Stimulated activated CD8-positive, alpha-beta memory T cell treated with anti-CD3 and anti-CD28 coated beads, Interleukin-15, amount 100 ng/mL, for 48 hours (primary cell): ENCODE results near the gene RPL38.
"Not testable (repeated sequence)": the region's sequence is repeated elsewhere in the genome, so short reads cannot be mapped to it uniquely, and the experiment has no call there.

Source experiments
- DNase-seq, 2 donors: peaks; one replicate each; pipeline ENCODE4 v3.0.0-alpha.2; 2020; ENCODE audit warnings: low read depth in 2 of 2

The RPL38 gene

GRCh38 chr17:74183411-74183810 is 20.1 kb upstream of the RPL38 start:
- no peak for DNase-seq

GRCh38 chr17:74185571-74186185 is 17.8 kb upstream of the RPL38 start:
- no peak for DNase-seq

GRCh38 chr17:74186498-74186897 is 17.0 kb upstream of the RPL38 start:
- no peak for DNase-seq

GRCh38 chr17:74187761-74188160 is 15.7 kb upstream of the RPL38 start:
- DNase-seq = no peak

GRCh38 chr17:74188687-74189086 is 14.8 kb upstream of the RPL38 start:
- not testable (repeated sequence) for DNase-seq

- DNase-seq = no peak
Measured at GRCh38 chr17:74190154-74190553, 13.3 kb upstream of the RPL38 start.

GRCh38 chr17:74190807-74191406 is 12.6 kb upstream of the RPL38 start:
- DNase-seq = no peak

- no peak for DNase-seq
Measured at GRCh38 chr17:74192950-74193781, 10.3 kb upstream of the RPL38 start.

- no peak for DNase-seq
Measured at GRCh38 chr17:74194682-74195081, 8.8 kb upstream of the RPL38 start.

- no peak for DNase-seq
Measured at GRCh38 chr17:74196541-74197317, 6.7 kb upstream of the RPL38 start.

GRCh38 chr17:74197801-74198200 is 5.7 kb upstream of the RPL38 start:
- no peak for DNase-seq

- no peak for DNase-seq
Measured at GRCh38 chr17:74198694-74199093, 4.8 kb upstream of the RPL38 start.

- DNase-seq = peak in 1 of 2 donors; percentile 57
Measured at GRCh38 chr17:74199306-74200092, 4.0 kb upstream of the RPL38 start.

GRCh38 chr17:74200112-74200511 is 3.4 kb upstream of the RPL38 start:
- DNase-seq = no peak

GRCh38 chr17:74201250-74201649 is 2.2 kb upstream of the RPL38 start:
- no peak for DNase-seq

- no peak for DNase-seq
Measured at GRCh38 chr17:74201948-74202347, 1.5 kb upstream of the RPL38 start.

GRCh38 chr17:74202938-74203337 is 540 bp upstream of the RPL38 start:
- DNase-seq = no peak

GRCh38 chr17:74204474-74204873 is 996 bp downstream of the RPL38 start:
- no peak for DNase-seq

GRCh38 chr17:74205274-74205673 is 1.8 kb downstream of the RPL38 start:
- DNase-seq = no peak

- no peak for DNase-seq
Measured at GRCh38 chr17:74206332-74206818, 2.9 kb downstream of the RPL38 start.
